PFSK-1 (cell line): ENCODE data around the gene LRRC8C.

Experiments used
- FOXP2 ChIP-seq: optimal IDR thresholded peaks from 2 replicates; pipeline ENCODE3; 2011; ENCODE audit warnings: borderline replicate concordance, control low read depth, inconsistent platforms; ENCODE audit not compliant: insufficient read depth; ENCODE audit errors: extremely low read length, extremely low read depth
- POLR2AphosphoS5 ChIP-seq: IDR thresholded peaks from 2 replicates; pipeline ENCODE4 v1.6.1; 2012; ENCODE audit warnings: low read depth, mild to moderate bottlenecking, control low read depth, low read length, moderate library complexity
- REST ChIP-seq, 2 experiments: IDR thresholded peaks; 2 replicates each; pipeline versions ENCODE4 v1.6.1 to v1.8.0; 2011 to 2012; ENCODE audit warnings: low read depth in 2 of 2, low read length in 2 of 2, control low read depth in 1 of 2, inconsistent platforms in 1 of 2, mild to moderate bottlenecking in 1 of 2, moderate library complexity in 1 of 2; ENCODE audit not compliant: insufficient read depth in 1 of 2
- SIN3A ChIP-seq: IDR thresholded peaks from 2 replicates; pipeline ENCODE4 v1.6.1; 2012; ENCODE audit warnings: mild to moderate bottlenecking, low read length, moderate library complexity, borderline replicate concordance; ENCODE audit not compliant: insufficient read depth
- TAF1 ChIP-seq: IDR thresholded peaks from 2 replicates; pipeline ENCODE4 v1.6.1; 2012; ENCODE audit warnings: low read length, control low read depth, borderline replicate concordance; ENCODE audit not compliant: insufficient read depth

The LRRC8C gene

GRCh38 chr1:89695847-89696246 lies 62.9 kb downstream of the LRRC8C start:
- TF ChIP-seq REST (IDR thresholded peaks at IDR 0.05; ENCODE audit: insufficient read depth in 1 of 2, low read depth in 2 of 2, low read length in 2 of 2): no peak
- no peak for TF ChIP-seq TAF1
- TF ChIP-seq FOXP2: no peak
- no peak for TF ChIP-seq SIN3A
- no peak for TF ChIP-seq POLR2AphosphoS5

- TF ChIP-seq REST (IDR thresholded peaks at IDR 0.05; ENCODE audit: insufficient read depth in 1 of 2, low read depth in 2 of 2, low read length in 2 of 2) (no peak), FOXP2 (no peak), POLR2AphosphoS5 (no peak), SIN3A (no peak), TAF1 (no peak)
These were observed 64.5 kb downstream of the LRRC8C start for GRCh38 chr1:89697383-89697782.

- TF ChIP-seq TAF1 (no peak), FOXP2 (no peak), POLR2AphosphoS5 (no peak), REST (IDR thresholded peaks at IDR 0.05; ENCODE audit: insufficient read depth in 1 of 2, low read depth in 2 of 2, low read length in 2 of 2) (no peak), SIN3A (no peak)
These were observed 65.2 kb downstream of the LRRC8C start for GRCh38 chr1:89698020-89698560.

- TF ChIP-seq REST (IDR thresholded peaks at IDR 0.05; ENCODE audit: insufficient read depth in 1 of 2, low read depth in 2 of 2, low read length in 2 of 2): no peak
- TF ChIP-seq TAF1: no peak
- TF ChIP-seq FOXP2: no peak
- no peak for TF ChIP-seq SIN3A
- TF ChIP-seq POLR2AphosphoS5: no peak
These were observed 65.7 kb downstream of the LRRC8C start for GRCh38 chr1:89698624-89699023.
